Caki2 (cell line): Measurements from ENCODE around the gene IQSEC1. TPM values are rescaled to one million over a fixed set of nuclear protein-coding genes. Genes with fewer than 3 reads are reported as not detected.

ENCODE experiments used
- DNase-seq: peaks from one replicate; pipeline ENCODE4 v3.0.0-alpha.2; 2015; ENCODE audit warnings: low read depth
- in situ Hi-C: cut with HindIII; loops from 2 replicates; pipeline ENCODE4 v1.10.0; 2016; ENCODE audit warnings: low sequenced_read_pairs, low pct_unique_long_range_greater_than_20kb, mixed read lengths
- total RNA-seq: library from RNA; depleted of rRNA; stranded (reverse); fragments of >200 nt; shearing (Covaris generic); gene quantifications from 2 replicates; pipeline ENCODE4 v1.2.3, GENCODE V29; 2014; ENCODE audit warnings: low replicate concordance

The IQSEC1 gene
- total RNA-seq, 1 experiment from 2014 or later: 3.2 TPM

- no peak for DNase-seq
- in situ Hi-C loops: no loop called here
Measured at GRCh38 chr3:12946649-12947316, 126.4 kb downstream of the IQSEC1 start.

DNA sequence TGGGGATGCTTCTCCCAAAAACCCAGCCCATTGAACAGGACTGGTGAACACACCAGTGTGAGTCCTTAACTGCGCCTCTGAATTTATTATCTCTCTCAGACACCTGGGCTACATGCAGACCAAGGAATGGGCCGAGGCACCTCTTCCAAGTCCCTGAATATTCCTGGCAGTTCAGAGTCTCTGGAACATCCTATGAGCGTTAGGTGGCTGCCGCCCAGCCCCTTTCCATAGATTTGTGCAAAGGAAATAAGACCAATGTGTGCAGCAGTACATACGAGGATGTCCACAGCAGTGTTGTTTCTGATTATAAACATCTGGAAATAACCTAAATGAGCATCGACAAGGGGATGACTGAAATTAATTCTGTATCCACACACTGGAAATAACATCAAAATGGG is 127.0 kb downstream of the IQSEC1 start:
- in situ Hi-C loops: no loop called here
- no peak for DNase-seq

- DNase-seq: no peak
- in situ Hi-C loops: no loop called here
Measured at GRCh38 chr3:12944849-12945248, 128.4 kb downstream of the IQSEC1 start.

DNA sequence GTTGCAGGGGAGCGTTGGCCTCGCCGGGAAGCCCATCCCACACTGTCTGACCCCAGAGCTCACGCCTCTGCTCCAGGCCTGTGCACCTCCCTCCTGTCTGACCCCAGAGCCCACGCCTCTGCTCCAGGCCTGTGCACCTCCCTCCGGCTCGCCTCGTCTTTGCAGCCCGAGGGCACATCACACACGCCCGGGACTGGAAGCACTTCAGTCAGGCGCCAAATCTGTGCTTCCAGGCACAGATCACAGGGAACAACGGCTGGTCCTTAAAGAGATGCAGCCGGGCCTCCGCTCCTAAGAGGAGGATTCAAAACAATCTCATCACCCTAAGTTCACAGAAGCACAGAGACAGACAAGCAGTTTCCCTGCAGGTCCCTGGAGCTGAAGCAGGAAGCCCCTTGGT is 128.8 kb downstream of the IQSEC1 start:
- no peak for DNase-seq
- in situ Hi-C loops: no loop called here

DNA sequence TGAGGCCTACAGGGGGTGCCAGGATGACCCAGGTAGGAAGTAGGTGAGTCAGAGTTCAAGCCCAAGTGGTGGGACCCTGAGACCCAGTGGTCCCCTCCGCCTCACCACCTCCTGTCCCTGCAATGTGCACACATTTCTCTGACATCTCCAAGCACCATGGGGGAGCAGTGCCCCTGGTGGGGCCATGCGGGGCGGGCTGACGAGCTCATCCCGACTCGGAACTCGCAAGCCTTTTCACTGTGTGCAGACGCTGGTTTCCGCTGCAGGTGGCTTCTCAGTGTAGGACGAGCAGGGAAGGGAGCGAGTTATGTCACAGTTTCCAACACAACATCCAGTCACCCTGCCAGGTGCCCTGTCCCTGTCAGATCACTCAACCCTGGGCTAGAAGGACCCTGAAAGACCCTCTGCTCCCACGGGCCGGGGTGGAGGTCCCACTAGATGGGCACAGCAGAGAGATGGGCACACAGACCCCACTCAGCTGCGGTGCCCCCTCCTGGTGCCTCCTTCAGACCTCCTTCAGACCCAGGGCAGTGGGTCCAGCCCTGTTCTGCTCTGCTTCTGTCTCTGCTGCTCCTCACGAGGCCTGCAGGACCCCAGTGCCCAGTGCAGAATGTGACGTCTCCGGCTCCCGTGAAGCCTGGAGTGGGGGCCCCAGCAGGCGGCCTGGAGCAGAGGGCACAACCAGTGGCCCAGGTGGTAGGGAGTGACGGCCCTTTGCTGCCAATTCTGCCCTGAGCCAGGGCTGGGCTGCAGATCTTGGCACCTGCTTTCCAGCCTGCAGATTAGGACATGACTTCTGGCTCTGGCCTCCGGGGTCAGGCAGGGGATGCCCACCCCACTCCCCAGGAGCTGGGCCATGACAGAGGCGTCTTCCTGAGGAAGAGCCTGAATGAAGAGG is 129.9 kb downstream of the IQSEC1 start:
- in situ Hi-C loops: no loop called here
- no peak for DNase-seq

GRCh38 chr3:12941495-12942023 is 131.7 kb downstream of the IQSEC1 start:
- in situ Hi-C loops: no loop called here
- DNase-seq: no peak

GRCh38 chr3:12940854-12941253 is 132.4 kb downstream of the IQSEC1 start:
- in situ Hi-C loops: no loop called here
- DNase-seq: no peak

- in situ Hi-C loops: no loop called here
Measured at GRCh38 chr3:12939137-12939536, 134.1 kb downstream of the IQSEC1 start.

DNA sequence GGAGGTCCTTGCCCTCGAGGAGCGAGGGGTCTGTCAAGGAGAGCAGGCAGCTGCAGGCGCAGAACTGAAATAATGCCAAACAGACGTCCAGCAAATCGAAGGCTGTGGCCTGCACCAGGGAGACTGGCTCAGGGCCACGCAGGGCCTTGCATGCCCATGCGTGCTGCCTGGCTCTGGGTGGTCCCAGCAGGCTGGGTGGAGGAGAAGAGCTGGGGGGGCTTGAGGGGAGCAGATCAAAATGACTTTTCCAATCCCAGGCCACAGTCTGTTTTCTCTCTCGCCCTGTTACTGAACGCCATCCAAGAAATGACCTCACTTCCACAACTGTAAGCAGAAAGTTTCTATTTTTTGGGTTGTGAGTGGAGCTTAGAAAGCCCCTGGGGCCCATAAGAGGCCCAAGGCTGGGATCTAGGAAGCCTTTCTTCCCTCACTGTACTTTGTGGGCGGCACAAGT is 134.9 kb downstream of the IQSEC1 start:
- DNase-seq: no peak
- in situ Hi-C loops: no loop called here

More at GRCh38 chr3:12939137-12939536, 134.1 kb downstream of the IQSEC1 start:
- no peak for DNase-seq

DNA sequence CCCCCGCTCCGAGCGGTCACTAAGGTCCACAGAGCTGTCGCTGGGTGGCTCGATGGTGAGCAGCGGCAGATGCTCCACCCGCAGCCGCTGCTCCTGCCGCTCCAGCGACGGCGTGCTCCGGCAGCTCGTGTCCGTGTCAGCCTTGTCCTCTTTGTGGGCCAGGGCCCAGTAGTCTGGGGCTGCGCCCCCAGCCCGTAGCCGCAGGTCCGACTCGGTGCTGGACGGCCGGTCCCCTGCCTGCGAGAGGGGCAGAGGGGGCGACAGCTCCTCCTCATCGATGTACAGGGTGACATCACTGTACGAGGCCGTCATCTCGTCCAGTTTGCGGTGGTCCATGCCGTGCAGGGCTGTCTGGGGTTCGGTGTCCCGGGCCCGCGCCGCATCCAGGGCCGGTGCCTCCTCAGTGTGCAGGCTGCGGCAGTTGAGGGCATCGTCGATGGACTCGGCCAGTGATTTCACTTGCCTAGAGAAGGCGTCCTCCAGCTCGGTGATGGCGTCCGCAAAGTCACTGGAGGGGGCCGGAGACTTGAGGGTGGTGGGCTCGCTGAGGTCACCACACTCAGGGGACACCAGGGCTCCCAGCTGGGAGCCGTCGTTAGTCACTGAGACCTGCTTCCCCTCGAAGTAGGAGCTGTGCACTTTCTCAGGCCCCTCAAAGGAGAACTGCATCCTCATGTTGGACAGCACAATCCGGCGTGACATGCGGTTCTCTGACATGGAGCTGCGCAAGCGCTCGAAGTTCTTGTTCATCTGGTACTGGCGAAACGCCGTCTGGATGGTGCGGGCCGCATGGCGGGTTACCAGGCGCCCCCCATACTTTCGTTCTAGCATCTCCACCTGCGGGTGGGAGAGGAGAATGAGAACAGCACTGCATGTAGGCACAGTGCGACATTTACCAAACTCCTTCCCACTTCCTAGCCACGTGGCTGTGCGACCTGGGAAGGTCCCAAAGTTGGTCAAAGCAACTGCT is 137.1 kb downstream of the IQSEC1 start:
- no peak for DNase-seq
- in situ Hi-C loops: no loop called here

GRCh38 chr3:12935023-12935860 is 138.0 kb downstream of the IQSEC1 start:
- in situ Hi-C loops: no loop called here
- DNase-seq: peak; percentile 1

DNA sequence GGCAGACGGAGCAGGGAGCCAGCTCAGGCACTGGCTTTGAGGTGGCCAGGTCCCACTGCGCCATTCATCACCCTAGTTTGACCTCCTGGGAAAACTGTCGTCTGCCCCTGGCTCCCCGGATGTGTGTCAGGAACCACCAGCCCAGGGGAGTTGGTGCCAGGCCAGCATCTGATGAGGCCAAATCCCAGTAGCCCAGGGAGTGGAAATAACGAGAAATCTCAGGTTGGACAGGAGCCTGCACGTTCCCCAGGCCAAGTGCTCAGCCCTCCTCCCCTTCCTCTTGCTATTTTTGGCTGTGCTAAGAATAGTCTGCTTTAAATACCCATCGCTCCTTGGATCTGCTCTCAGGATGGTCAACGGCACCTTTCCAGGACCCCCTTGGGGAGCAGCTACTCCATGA is 138.8 kb downstream of the IQSEC1 start:
- in situ Hi-C loops: no loop called here
- DNase-seq: no peak

DNA sequence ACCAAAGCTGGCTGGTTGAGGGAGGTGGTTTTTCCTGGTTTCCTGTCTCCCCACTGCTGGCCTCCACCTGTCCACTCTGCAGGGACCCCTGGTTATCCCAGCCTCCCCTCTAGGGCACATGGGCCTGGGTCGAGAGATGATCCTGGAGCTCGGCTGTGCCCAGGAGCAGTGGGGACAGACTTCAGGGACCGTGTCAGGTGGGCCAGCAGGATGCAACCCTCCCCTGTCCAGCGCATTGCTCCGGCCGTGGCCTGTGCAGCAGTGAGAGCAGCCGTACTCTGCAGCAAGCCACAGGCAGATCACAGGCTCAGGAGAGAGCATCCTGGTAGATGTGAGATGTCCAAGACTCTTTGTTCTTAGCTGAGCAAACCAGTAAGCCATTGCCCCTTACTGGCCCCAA is 139.3 kb downstream of the IQSEC1 start:
- in situ Hi-C loops: no loop called here
- DNase-seq: no peak

DNA sequence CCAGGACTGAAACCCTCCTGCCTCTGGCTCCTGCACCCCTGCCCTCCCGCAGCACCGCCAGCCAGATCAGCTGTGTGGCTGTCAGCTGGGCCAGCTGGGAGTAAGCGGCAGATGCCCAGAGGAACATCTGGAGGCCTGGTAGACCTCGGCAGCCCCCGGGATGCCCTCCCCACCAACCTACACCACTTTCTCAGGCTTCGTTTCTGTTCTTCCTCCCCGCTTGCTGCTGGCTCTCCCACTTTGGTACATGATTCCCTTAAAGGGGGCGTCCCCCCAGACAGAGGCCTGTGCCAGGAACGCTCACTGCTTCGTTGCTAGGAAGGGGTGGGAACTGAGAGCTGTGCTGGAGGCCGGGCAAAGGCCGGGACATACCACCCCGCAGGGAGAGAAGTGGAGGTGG is 140.5 kb downstream of the IQSEC1 start:
- in situ Hi-C loops: no loop called here
- no peak for DNase-seq

GRCh38 chr3:12932347-12932746 is 140.9 kb downstream of the IQSEC1 start:
- in situ Hi-C loops: no loop called here
- DNase-seq: no peak

DNA sequence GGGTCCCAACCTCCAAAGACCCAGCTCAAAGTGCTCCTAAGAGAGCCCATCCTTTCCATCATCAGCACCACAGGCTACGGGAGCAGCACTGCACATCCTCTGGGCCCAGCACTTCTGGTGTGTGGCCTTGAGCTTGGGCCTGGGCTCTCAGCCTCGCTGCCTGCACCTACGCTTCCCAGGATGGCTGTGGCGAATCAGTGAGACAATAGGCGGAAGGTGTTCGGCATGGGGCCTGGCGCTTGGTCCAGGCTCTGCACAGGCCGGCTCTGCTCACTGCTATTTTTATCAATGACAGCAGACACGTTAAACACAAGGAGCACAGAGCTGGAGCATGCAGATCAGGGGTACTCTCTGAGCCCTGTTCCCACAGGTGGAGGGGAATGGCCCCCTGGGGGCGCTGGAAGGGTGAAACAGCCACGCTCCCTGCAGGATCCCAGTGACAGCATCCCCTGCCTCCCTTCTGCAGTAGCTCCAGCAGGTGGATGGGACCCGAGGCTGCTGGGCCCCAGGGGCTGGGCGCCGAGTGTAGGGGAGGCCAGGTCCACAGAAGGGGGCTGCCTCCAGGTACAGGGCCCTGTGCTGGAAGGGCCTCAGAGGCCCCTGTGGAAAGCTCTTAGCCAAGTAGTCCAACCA is 141.8 kb downstream of the IQSEC1 start:
- no peak for DNase-seq
- in situ Hi-C loops: no loop called here

- no peak for DNase-seq
- in situ Hi-C loops: no loop called here
Measured at GRCh38 chr3:12929801-12930200, 143.4 kb downstream of the IQSEC1 start.
